IPS-18a (cell line): Measurements from ENCODE around the gene RBP5.
A peak's percentile ranks its signal among the peaks of the same experiment; 100 is the strongest.

ENCODE experiments used
- H3K27ac ChIP-seq: one replicate; pipeline ENCODE4 v1.5.1; 2013; ENCODE audit warnings: low read length
- H3K27me3 ChIP-seq: one replicate; pipeline ENCODE4 v1.6.1; 2013; ENCODE audit warnings: mild to moderate bottlenecking, low read length; ENCODE audit not compliant: control insufficient read depth, insufficient read depth
- H3K36me3 ChIP-seq: one replicate; pipeline ENCODE4 v1.6.1; 2013; ENCODE audit warnings: low read depth, low read length; ENCODE audit not compliant: control insufficient read depth
- H3K4me1 ChIP-seq: one replicate; pipeline ENCODE4 v1.6.1; 2013; ENCODE audit warnings: low read depth, low read length; ENCODE audit not compliant: control insufficient read depth
- H3K4me3 ChIP-seq: one replicate; pipeline ENCODE4 v1.5.1; 2013; ENCODE audit warnings: low read length
- H3K9ac ChIP-seq: one replicate; pipeline ENCODE4 v1.6.1; 2013; ENCODE audit warnings: mild to moderate bottlenecking, low read length, moderate library complexity
- H3K9me3 ChIP-seq: one replicate; pipeline ENCODE4 v1.6.1; 2013; ENCODE audit warnings: low read depth, low read length; ENCODE audit not compliant: control insufficient read depth

RBP5 gene

GRCh38 chr12:7117670-7118069, 11.0 kb downstream of the RBP5 start:
- no peak overlapping the region for H3K4me3 ChIP-seq
- no peak overlapping the region for H3K27ac ChIP-seq
- no peaks in the 10 kb centered on the region for H3K4me1 ChIP-seq
- H3K9ac ChIP-seq: no peak overlapping the region
- H3K27me3 ChIP-seq: no peaks in the 10 kb centered on the region
- H3K9me3 ChIP-seq: no peaks in the 10 kb centered on the region
- no peaks in the 10 kb centered on the region for H3K36me3 ChIP-seq

- Histone ChIP-seq H3K27ac (no peak overlapping the region), H3K27me3 (no peaks in the 10 kb centered on the region), H3K9ac (no peak overlapping the region), H3K9me3 (no peaks in the 10 kb centered on the region), H3K36me3 (no peaks in the 10 kb centered on the region), H3K4me3 (no peak overlapping the region), H3K4me1 (no peaks in the 10 kb centered on the region)
Measured at GRCh38 chr12:7116916-7117315, 11.8 kb downstream of the RBP5 start.

GRCh38 chr12:7116196-7116595, 12.5 kb downstream of the RBP5 start:
- Histone ChIP-seq H3K27me3 (no peaks in the 10 kb centered on the region), H3K27ac (no peak overlapping the region), H3K9ac (no peak overlapping the region), H3K9me3 (no peaks in the 10 kb centered on the region), H3K36me3 (no peaks in the 10 kb centered on the region), H3K4me3 (no peak overlapping the region), H3K4me1 (no peaks in the 10 kb centered on the region)

GRCh38 chr12:7114851-7115250, 13.8 kb downstream of the RBP5 start:
- H3K9me3 ChIP-seq: no peaks in the 10 kb centered on the region
- no peaks in the 10 kb centered on the region for H3K36me3 ChIP-seq
- H3K4me1 ChIP-seq: no peaks in the 10 kb centered on the region
- no peak overlapping the region for H3K4me3 ChIP-seq
- H3K9ac ChIP-seq: no peak overlapping the region
- H3K27me3 ChIP-seq: no peaks in the 10 kb centered on the region
- H3K27ac ChIP-seq: no peak overlapping the region

- Histone ChIP-seq H3K4me3 (no peak overlapping the region), H3K9me3 (no peaks in the 10 kb centered on the region), H3K36me3 (no peaks in the 10 kb centered on the region), H3K27me3 (no peaks in the 10 kb centered on the region), H3K9ac (no peak overlapping the region), H3K4me1 (no peaks in the 10 kb centered on the region), H3K27ac (no peak overlapping the region)
Measured at GRCh38 chr12:7114008-7114407, 14.7 kb downstream of the RBP5 start.

- Histone ChIP-seq H3K4me3 (no peak overlapping the region), H3K27ac (no peak overlapping the region), H3K9me3 (no peaks in the 10 kb centered on the region), H3K9ac (no peak overlapping the region), H3K4me1 (no peaks in the 10 kb centered on the region), H3K27me3 (no peaks in the 10 kb centered on the region), H3K36me3 (no peaks in the 10 kb centered on the region)
Measured at GRCh38 chr12:7113389-7113871, 15.3 kb downstream of the RBP5 start.

GRCh38 chr12:7112041-7112440, 16.6 kb downstream of the RBP5 start:
- no peak overlapping the region for H3K27ac ChIP-seq

GRCh38 chr12:7110661-7111060, 18.0 kb downstream of the RBP5 start:
- H3K27me3 ChIP-seq: no peaks in the 10 kb centered on the region
- H3K27ac ChIP-seq: no peak overlapping the region

More at GRCh38 chr12:7112041-7112440, 16.6 kb downstream of the RBP5 start:
- no peaks in the 10 kb centered on the region for H3K9me3 ChIP-seq
- no peak overlapping the region for H3K9ac ChIP-seq
- H3K4me3 ChIP-seq: no peak overlapping the region
- H3K27me3 ChIP-seq: no peaks in the 10 kb centered on the region
- no peaks in the 10 kb centered on the region for H3K36me3 ChIP-seq
- H3K4me1 ChIP-seq: no peaks in the 10 kb centered on the region

GRCh38 chr12:7109572-7109920, 19.1 kb downstream of the RBP5 start:
- H3K4me3 ChIP-seq: no peak overlapping the region
- no peaks in the 10 kb centered on the region for H3K36me3 ChIP-seq
- H3K4me1 ChIP-seq: no peaks in the 10 kb centered on the region
- H3K27me3 ChIP-seq: no peaks in the 10 kb centered on the region
- no peaks in the 10 kb centered on the region for H3K9me3 ChIP-seq
- no peak overlapping the region for H3K27ac ChIP-seq
- H3K9ac ChIP-seq: peak overlapping the region; percentile 80

More at GRCh38 chr12:7110661-7111060, 18.0 kb downstream of the RBP5 start:
- H3K4me1 ChIP-seq: no peaks in the 10 kb centered on the region
- no peaks in the 10 kb centered on the region for H3K9me3 ChIP-seq
- H3K36me3 ChIP-seq: no peaks in the 10 kb centered on the region
- H3K4me3 ChIP-seq: no peak overlapping the region
- no peak overlapping the region for H3K9ac ChIP-seq

- Histone ChIP-seq H3K9ac (peak within 1 kb of the TSS; percentile 80), H3K27me3 (no peaks in the 10 kb centered on the region), H3K36me3 (no peaks in the 10 kb centered on the region), H3K4me1 (no peaks in the 10 kb centered on the region), H3K9me3 (no peaks in the 10 kb centered on the region), H3K27ac (peak within 1 kb of the TSS; percentile 49), H3K4me3 (peak within 1 kb of the TSS; percentile 91)
Measured at GRCh38 chr12:7108796-7109571, 19.7 kb downstream of the RBP5 start, which contains the start of gene C1RL. C1RL (minus strand) TSS chr12:7109214; CDS start chr12:7109180, 34 bp downstream.

GRCh38 chr12:7108003-7108795, 20.5 kb downstream of the RBP5 start:
- no peaks in the 10 kb centered on the region for H3K36me3 ChIP-seq
- H3K27me3 ChIP-seq: no peaks in the 10 kb centered on the region
- H3K27ac ChIP-seq: peak overlapping the region; percentile 49
- H3K4me1 ChIP-seq: no peaks in the 10 kb centered on the region
- H3K9ac ChIP-seq: peak overlapping the region; percentile 80
- H3K9me3 ChIP-seq: no peaks in the 10 kb centered on the region
- peak overlapping the region; percentile 91 for H3K4me3 ChIP-seq
